Endometrial microvascular endothelial cells (primary cell): ENCODE measurements around the gene CCDC188. TPM values are rescaled to one million over a fixed set of nuclear protein-coding genes. Genes with fewer than 3 reads are reported as not detected.

Source experiments
- in situ Hi-C: cut with HindIII; loops from 2 replicates; pipeline ENCODE4 v1.10.0; 2017; ENCODE audit warnings: low sequenced_read_pairs, low pct_unique_long_range_greater_than_20kb; ENCODE audit errors: inconsistent ontology term
- total RNA-seq: library from RNA; depleted of rRNA; stranded (reverse); fragments of >200 nt; gene quantifications from one replicate; pipeline ENCODE4 v1.2.3, GENCODE V29; 2015; ENCODE audit errors: inconsistent ontology term

The CCDC188 gene
- total RNA-seq, 1 donor from 2014 or later: 2.6 TPM

- in situ Hi-C loops: loop anchor here (25.0 kb wide), 2 partner anchors 143 to 343 kb away; partner anchors contain the start of gene TBX1
Measured at GRCh38 chr22:20105456-20106204, 45.2 kb downstream of the CCDC188 start.

GRCh38 chr22:20102203-20102780, 48.6 kb downstream of the CCDC188 start:
- in situ Hi-C loops: loop anchor here (25.0 kb wide), 2 partner anchors 140 to 340 kb away; partner anchors contain the start of gene TBX1

DNA sequence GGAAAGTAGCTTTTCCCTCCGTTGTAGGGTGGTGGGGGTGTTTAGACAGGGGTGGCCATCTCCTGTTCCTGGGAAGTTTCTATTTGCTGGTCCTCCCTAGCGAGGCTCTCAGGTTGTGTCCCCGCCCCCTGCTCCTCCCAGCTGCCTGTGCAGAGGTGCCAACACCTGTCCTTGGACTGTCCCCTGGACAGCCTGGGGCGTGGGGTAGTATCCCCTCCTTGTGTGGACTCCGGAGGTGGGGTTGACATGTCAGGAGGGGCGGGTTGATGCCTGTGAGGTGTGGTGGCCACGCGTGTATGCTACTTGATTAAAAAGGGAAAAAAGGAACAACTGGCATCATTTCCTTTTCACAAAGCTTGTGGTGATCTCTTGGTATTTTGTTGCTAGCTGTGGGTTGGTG, 49.2 kb downstream of the CCDC188 start:
- in situ Hi-C loops: loop anchor here (25.0 kb wide), 2 partner anchors 139 to 339 kb away; partner anchors contain the start of gene TBX1

DNA sequence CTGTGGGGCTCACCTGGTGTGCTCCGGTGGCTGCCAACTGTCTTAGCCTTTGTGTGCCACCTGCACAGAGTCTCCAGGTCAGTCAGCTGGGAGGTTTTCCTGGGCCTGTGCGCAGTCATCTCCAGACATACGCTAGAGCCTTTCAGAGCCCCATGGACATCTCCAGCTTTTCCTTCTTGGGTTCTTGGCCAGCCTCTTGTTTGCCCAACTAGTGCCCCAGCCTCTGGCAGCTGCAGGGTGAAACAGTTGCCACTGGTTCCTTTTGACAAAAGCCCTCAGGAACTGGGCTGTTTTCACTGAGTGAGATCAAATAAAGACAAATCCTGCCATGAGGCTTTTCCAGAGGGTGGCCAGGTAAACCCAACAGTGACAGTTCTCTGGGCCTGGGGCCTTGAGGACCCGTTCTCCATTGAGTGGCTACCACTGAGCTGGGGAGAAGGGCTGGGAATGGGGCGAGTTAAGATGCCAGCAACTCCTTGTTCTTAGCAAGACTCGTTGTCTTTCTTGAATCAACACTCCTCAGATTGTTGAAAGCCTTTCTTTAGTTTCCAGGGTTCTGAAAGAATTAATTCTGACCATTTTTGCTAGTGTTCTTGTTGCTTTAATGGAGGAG, 51.6 kb downstream of the CCDC188 start:
- in situ Hi-C loops: no loop called here

Other genes starting within 250 kb of the CCDC188 start
- gene COMT, start 209.3 kb downstream of the CCDC188 start, total RNA-seq: 332 TPM
- gene TXNRD2, start 209.2 kb downstream of the CCDC188 start, total RNA-seq: 61.6 TPM
- 60.4 TPM for gene ARVCF, start 134.2 kb downstream of the CCDC188 start, total RNA-seq
- gene TANGO2, start 129.9 kb downstream of the CCDC188 start, total RNA-seq: 48.9 TPM
- gene DGCR8, start 70.8 kb downstream of the CCDC188 start, total RNA-seq: 28.9 TPM
- 436 TPM for gene RANBP1, start 35.0 kb downstream of the CCDC188 start, total RNA-seq
- 74.0 TPM for gene TRMT2A, start 33.8 kb downstream of the CCDC188 start, total RNA-seq
- 35.2 TPM for gene ZDHHC8, start 19.3 kb downstream of the CCDC188 start, total RNA-seq
- not detected for gene RTN4R, start 117.3 kb upstream of the CCDC188 start, total RNA-seq
- 78.5 TPM for gene DGCR6L, start 169.0 kb upstream of the CCDC188 start, total RNA-seq
- gene ZNF74, start 243.1 kb upstream of the CCDC188 start, total RNA-seq: 41.5 TPM